ENCODE data around the gene SLC38A4. TPM values are rescaled to one million over a fixed set of nuclear protein-coding genes. Genes with fewer than 3 reads are reported as not detected.

Gene SLC38A4
- total and polyA plus RNA-seq, 2 of the 8 experiments (the other 6 are each of a cell fraction or from before 2014, with no cell fraction given) = 6.7 to 15.4 TPM

DNA sequence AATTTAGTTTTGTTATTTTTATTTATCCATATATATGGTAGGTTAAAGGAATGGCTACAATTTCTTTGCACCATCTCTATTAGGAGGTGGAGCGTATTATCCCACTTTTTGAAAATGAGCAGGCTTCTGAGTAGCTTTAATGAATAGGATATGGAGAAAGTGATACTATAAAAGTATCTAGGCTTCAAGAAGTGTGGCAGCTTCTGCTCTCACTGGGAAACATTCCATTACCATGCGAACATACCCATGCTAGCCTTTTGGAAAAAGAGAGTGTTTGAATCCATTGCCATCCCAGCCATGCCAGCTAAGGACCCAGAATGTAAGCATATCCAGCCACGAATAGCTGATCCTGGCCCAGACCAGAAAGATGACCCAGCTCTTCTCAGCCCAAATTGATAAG, 107.3 kb downstream of the SLC38A4 start (continued):
- TF ChIP-seq, protein P1, sequence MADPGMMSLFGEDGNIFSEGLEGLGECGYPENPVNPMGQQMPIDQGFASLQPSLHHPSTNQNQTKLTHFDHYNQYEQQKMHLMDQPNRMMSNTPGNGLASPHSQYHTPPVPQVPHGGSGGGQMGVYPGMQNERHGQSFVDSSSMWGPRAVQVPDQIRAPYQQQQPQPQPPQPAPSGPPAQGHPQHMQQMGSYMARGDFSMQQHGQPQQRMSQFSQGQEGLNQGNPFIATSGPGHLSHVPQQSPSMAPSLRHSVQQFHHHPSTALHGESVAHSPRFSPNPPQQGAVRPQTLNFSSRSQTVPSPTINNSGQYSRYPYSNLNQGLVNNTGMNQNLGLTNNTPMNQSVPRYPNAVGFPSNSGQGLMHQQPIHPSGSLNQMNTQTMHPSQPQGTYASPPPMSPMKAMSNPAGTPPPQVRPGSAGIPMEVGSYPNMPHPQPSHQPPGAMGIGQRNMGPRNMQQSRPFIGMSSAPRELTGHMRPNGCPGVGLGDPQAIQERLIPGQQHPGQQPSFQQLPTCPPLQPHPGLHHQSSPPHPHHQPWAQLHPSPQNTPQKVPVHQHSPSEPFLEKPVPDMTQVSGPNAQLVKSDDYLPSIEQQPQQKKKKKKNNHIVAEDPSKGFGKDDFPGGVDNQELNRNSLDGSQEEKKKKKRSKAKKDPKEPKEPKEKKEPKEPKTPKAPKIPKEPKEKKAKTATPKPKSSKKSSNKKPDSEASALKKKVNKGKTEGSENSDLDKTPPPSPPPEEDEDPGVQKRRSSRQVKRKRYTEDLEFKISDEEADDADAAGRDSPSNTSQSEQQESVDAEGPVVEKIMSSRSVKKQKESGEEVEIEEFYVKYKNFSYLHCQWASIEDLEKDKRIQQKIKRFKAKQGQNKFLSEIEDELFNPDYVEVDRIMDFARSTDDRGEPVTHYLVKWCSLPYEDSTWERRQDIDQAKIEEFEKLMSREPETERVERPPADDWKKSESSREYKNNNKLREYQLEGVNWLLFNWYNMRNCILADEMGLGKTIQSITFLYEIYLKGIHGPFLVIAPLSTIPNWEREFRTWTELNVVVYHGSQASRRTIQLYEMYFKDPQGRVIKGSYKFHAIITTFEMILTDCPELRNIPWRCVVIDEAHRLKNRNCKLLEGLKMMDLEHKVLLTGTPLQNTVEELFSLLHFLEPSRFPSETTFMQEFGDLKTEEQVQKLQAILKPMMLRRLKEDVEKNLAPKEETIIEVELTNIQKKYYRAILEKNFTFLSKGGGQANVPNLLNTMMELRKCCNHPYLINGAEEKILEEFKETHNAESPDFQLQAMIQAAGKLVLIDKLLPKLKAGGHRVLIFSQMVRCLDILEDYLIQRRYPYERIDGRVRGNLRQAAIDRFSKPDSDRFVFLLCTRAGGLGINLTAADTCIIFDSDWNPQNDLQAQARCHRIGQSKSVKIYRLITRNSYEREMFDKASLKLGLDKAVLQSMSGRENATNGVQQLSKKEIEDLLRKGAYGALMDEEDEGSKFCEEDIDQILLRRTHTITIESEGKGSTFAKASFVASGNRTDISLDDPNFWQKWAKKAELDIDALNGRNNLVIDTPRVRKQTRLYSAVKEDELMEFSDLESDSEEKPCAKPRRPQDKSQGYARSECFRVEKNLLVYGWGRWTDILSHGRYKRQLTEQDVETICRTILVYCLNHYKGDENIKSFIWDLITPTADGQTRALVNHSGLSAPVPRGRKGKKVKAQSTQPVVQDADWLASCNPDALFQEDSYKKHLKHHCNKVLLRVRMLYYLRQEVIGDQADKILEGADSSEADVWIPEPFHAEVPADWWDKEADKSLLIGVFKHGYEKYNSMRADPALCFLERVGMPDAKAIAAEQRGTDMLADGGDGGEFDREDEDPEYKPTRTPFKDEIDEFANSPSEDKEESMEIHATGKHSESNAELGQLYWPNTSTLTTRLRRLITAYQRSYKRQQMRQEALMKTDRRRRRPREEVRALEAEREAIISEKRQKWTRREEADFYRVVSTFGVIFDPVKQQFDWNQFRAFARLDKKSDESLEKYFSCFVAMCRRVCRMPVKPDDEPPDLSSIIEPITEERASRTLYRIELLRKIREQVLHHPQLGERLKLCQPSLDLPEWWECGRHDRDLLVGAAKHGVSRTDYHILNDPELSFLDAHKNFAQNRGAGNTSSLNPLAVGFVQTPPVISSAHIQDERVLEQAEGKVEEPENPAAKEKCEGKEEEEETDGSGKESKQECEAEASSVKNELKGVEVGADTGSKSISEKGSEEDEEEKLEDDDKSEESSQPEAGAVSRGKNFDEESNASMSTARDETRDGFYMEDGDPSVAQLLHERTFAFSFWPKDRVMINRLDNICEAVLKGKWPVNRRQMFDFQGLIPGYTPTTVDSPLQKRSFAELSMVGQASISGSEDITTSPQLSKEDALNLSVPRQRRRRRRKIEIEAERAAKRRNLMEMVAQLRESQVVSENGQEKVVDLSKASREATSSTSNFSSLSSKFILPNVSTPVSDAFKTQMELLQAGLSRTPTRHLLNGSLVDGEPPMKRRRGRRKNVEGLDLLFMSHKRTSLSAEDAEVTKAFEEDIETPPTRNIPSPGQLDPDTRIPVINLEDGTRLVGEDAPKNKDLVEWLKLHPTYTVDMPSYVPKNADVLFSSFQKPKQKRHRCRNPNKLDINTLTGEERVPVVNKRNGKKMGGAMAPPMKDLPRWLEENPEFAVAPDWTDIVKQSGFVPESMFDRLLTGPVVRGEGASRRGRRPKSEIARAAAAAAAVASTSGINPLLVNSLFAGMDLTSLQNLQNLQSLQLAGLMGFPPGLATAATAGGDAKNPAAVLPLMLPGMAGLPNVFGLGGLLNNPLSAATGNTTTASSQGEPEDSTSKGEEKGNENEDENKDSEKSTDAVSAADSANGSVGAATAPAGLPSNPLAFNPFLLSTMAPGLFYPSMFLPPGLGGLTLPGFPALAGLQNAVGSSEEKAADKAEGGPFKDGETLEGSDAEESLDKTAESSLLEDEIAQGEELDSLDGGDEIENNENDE (IDR thresholded peaks at IDR 0.05; ENCODE audit: insufficient replicate concordance, low read length) = no peak
- no peak for TF ChIP-seq RXRA (IDR thresholded peaks at IDR 0.05; ENCODE audit: insufficient read depth, low read depth, low read length)
- TF ChIP-seq SP2 (IDR thresholded peaks at IDR 0.05; ENCODE audit: low read length) = no peak
- TF ChIP-seq SIRT6 (IDR thresholded peaks at IDR 0.05; ENCODE audit: low read length) = no peak
